Glutamatergic neuron (in vitro differentiated cells): ENCODE data around the gene TAS1R2. TPM values are rescaled to one million over a fixed set of nuclear protein-coding genes. Genes with fewer than 3 reads are reported as not detected.
"Not testable (repeated sequence)": the region's sequence is repeated elsewhere in the genome, so short reads cannot be mapped to it uniquely, and the experiment has no call there.

Source experiments
- DNase-seq: peaks from one replicate; pipeline ENCODE4 v3.0.0; 2022
- H3K27ac Mint-ChIP-seq: one replicate; pipeline ENCODE4 v1.8.0; 2020; ENCODE audit warnings: mild to moderate bottlenecking, mixed read lengths, inconsistent platforms; ENCODE audit not compliant: unreplicated experiment
- H3K27me3 Mint-ChIP-seq: one replicate; pipeline ENCODE4 v1.8.0; 2020; ENCODE audit warnings: mild to moderate bottlenecking, moderate library complexity, mixed read lengths, inconsistent platforms; ENCODE audit not compliant: unreplicated experiment
- H3K36me3 Mint-ChIP-seq: one replicate; pipeline ENCODE4 v1.8.0; 2020; ENCODE audit warnings: mild to moderate bottlenecking, mixed read lengths, inconsistent platforms; ENCODE audit not compliant: unreplicated experiment
- H3K4me1 Mint-ChIP-seq: one replicate; pipeline ENCODE4 v1.8.0; 2020; ENCODE audit warnings: mild to moderate bottlenecking, low read depth, mixed read lengths, inconsistent platforms; ENCODE audit not compliant: unreplicated experiment
- H3K4me3 Mint-ChIP-seq: one replicate; pipeline ENCODE4 v1.8.0; 2020; ENCODE audit warnings: mild to moderate bottlenecking, mixed read lengths, inconsistent platforms; ENCODE audit not compliant: unreplicated experiment
- H3K9me3 Mint-ChIP-seq: one replicate; pipeline ENCODE4 v1.8.0; 2020; ENCODE audit warnings: mild to moderate bottlenecking, moderate library complexity, mixed read lengths, inconsistent platforms; ENCODE audit not compliant: unreplicated experiment
- total RNA-seq: library from RNA; stranded (reverse); fragmentation: NEBNext Ultra II Directional; extraction: Animal tissue kit (Norgen Biotek cat#: 25700); gene quantifications from one replicate; pipeline ENCODE4 v1.2.1, GENCODE V29; 2021; ENCODE audit not compliant: unreplicated experiment
- TF ChIP-seq, protein P1 (sequence below): fragments of 200-600 bp; sonication (generic); IDR thresholded peaks from one replicate; pipeline ENCODE4 v1.5.0; 2021; ENCODE audit not compliant: partially characterized antibody, unreplicated experiment

The TAS1R2 gene
- total RNA-seq, 1 donor from 2014 or later = not detected

DNA sequence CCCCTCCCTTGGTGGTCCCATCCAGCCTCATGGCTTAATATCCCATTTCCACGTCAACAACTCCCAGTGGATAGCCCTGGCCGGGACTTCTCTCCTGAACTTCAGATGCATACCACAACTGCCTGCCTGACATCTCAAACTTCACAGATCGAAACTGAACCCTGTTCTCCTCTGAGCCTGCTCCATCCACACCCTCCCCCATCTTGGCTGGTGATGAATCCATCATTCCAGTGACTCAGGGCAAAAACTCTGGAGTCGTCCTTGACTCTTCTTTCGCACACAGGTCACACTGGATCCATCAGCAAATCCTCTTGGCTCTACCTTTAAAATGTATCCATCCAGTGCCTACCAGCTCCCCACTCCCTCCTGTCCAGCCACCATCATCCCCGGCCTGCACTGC lies 3.9 kb downstream of the TAS1R2 start:
- DNase-seq = no peak
- TF ChIP-seq, protein P1, sequence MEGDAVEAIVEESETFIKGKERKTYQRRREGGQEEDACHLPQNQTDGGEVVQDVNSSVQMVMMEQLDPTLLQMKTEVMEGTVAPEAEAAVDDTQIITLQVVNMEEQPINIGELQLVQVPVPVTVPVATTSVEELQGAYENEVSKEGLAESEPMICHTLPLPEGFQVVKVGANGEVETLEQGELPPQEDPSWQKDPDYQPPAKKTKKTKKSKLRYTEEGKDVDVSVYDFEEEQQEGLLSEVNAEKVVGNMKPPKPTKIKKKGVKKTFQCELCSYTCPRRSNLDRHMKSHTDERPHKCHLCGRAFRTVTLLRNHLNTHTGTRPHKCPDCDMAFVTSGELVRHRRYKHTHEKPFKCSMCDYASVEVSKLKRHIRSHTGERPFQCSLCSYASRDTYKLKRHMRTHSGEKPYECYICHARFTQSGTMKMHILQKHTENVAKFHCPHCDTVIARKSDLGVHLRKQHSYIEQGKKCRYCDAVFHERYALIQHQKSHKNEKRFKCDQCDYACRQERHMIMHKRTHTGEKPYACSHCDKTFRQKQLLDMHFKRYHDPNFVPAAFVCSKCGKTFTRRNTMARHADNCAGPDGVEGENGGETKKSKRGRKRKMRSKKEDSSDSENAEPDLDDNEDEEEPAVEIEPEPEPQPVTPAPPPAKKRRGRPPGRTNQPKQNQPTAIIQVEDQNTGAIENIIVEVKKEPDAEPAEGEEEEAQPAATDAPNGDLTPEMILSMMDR = no peak
- Mint-ChIP-seq H3K4me1 (no peaks in the 10 kb centered on the region), H3K27me3 (peaks cover 2% of the 10 kb centered on the region), H3K27ac (no peak overlapping the region), H3K36me3 (peaks cover 4% of the 10 kb centered on the region), H3K9me3 (no peaks in the 10 kb centered on the region), H3K4me3 (no peak overlapping the region)

DNA sequence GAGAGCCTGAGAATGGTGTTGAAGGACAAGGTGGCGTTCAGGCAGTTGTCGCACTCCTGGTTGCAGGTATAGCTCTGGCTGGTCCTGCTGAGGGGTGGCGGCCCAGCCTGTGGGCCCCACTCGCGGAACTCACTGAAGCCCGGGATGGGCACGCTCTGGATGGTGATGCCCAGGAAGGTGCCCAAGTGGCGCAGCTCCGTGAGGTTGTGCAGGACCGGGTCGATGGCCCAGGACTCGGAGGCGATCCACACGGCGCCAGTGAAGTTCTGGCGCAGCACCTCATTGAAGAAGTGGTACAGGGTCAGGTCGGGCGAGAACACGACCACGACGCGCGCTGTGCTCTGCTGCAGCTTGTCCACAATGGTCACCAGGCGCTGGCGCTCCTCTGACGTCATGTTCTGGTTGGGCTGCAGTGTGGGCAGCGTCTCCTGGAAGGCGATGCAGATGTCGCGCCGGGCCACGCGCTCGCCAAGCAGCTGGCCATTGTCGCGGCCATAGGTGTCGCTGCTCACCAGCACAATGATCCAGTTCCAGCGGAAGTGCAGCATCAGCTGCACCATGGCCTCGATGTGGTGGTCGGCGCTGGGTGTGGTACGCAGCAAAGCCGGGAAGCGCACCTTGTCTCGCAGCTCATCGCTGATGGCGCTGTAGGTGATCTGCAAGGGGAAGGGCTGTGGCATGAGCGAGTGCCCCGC lies 5.0 kb downstream of the TAS1R2 start:
- Mint-ChIP-seq H3K9me3 (no peaks in the 10 kb centered on the region), H3K4me1 (no peaks in the 10 kb centered on the region), H3K27ac (no peak overlapping the region), H3K36me3 (peaks cover 4% of the 10 kb centered on the region), H3K27me3 (peaks cover 2% of the 10 kb centered on the region), H3K4me3 (no peak overlapping the region)
- TF ChIP-seq, protein P1 = no peak
- no peak for DNase-seq

DNA sequence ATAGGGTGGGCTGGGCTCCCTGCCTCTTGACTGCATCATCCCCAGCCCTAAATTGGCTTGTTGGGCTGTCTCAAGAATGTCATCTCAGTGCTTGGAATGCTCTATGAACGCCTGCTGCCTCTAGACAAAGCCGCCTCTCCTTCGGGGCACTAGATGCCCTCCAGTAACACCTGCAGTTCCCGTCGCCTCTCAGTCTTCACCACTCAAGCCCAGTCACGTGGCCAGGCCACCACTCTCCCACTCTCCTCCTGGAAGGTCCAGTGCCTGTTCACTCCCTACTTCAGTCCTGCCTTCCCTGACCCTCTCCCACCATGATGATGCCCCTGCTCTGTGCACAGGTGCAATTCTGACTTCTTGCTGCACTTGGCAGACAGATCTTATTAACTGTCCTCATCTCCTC lies 7.0 kb downstream of the TAS1R2 start:
- no peak for DNase-seq
- no peaks in the 10 kb centered on the region for H3K4me1 Mint-ChIP-seq
- H3K27me3 Mint-ChIP-seq = peaks cover 2% of the 10 kb centered on the region
- peaks cover 10% of the 10 kb centered on the region for H3K36me3 Mint-ChIP-seq
- H3K4me3 Mint-ChIP-seq = no peak overlapping the region
- peaks cover 3% of the 10 kb centered on the region for H3K9me3 Mint-ChIP-seq
- no peak overlapping the region for H3K27ac Mint-ChIP-seq
- TF ChIP-seq, protein P1 = no peak

DNA sequence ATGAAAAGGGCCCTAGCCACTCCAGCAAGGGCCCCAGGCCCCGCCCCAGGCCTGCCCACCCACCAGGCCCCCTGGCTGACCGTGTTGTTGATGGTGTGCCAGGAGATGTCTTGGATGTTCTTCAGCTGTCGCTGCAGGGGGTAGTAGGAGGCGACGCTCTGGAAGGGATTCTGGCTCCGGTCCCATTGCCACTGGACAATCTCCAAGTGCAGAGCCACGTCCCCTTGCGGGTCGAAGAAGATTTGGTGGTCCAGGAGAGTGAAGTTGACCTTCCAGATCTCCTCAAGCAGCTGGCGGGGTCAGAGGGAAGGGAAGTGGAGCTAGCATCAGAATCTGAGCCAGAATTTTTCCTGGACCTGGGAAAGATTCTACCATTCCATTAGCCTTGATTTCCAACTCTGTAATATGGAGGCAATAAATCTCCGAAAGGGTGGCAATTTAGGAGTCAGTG lies 10.2 kb downstream of the TAS1R2 start:
- H3K27ac Mint-ChIP-seq = no peak overlapping the region
- H3K4me3 Mint-ChIP-seq = no peak overlapping the region
- no peak for DNase-seq
- TF ChIP-seq, protein P1 = no peak
- peaks cover 15% of the 10 kb centered on the region for H3K36me3 Mint-ChIP-seq
- no peaks in the 10 kb centered on the region for H3K4me1 Mint-ChIP-seq
- H3K27me3 Mint-ChIP-seq = peaks cover 1% of the 10 kb centered on the region
- peaks cover 4% of the 10 kb centered on the region for H3K9me3 Mint-ChIP-seq

DNA sequence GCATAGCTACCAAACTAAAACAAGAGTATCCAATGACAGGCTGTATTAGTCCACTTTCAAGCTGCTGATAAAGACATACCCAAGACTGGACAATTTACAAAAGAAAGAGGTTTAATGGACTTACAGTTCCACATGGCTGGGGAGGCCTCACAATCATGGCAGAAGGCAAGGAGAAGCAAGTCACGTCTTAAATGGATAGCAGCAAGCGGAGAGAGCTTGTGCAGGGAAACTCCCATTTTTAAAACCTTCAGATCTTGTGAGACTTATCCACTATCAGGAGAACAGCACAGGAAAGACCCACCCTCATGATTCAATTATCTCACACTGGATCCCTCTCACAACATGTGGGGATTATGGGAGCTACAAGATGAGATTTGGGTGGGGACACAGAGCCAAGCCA lies 11.7 kb downstream of the TAS1R2 start:
- peaks cover 15% of the 10 kb centered on the region for H3K36me3 Mint-ChIP-seq
- H3K9me3 Mint-ChIP-seq, H3K27ac Mint-ChIP-seq, H3K4me1 Mint-ChIP-seq, H3K27me3 Mint-ChIP-seq, DNase-seq, H3K4me3 Mint-ChIP-seq: not testable (repeated sequence)
